ENCODE data around the gene BAZ2B. TPM values are rescaled to one million over a fixed set of nuclear protein-coding genes. Genes with fewer than 3 reads are reported as not detected.

BAZ2B gene
- total and polyA plus RNA-seq, 12 donors: 6.8 to 57.2 (median 44.9) TPM

- H3K4me1 ChIP-seq: peaks cover 0 to 30% (median 0%) of the 10 kb centered on the region in 9 donors
- no peak for DNase-seq
- no peak overlapping the region for H3K4me3 ChIP-seq
- H3K9me3 ChIP-seq: peaks cover 0 to 9% (median 0%) of the 10 kb centered on the region in 11 donors
- intact Hi-C loops (cut with DNase I): no loop called here
- no peak overlapping the region for H3K27ac ChIP-seq
- no peak for TF ChIP-seq CTCF (IDR thresholded peaks at IDR 0.05)
- H3K36me3 ChIP-seq: no peaks in the 10 kb centered on the region
- H3K27me3 ChIP-seq: no peaks in the 10 kb centered on the region
- ATAC-seq: no peak
- 93 to 95% methylated on average over 3 of the region's 3 CpGs for WGBS, 2 donors
Measured at GRCh38 chr2:159506202-159506601, 110.1 kb downstream of the BAZ2B start.

GRCh38 chr2:159505196-159505595, 111.2 kb downstream of the BAZ2B start:
- peaks cover 0 to 13% (median 0%) of the 10 kb centered on the region in 11 donors for H3K9me3 ChIP-seq
- WGBS, 2 donors: 100% methylated on average over 1 of the region's 1 CpG
- ATAC-seq (no peak), DNase-seq (no peak)
- H3K27me3 ChIP-seq: no peaks in the 10 kb centered on the region
- no peak overlapping the region for H3K27ac ChIP-seq
- H3K4me3 ChIP-seq: no peak overlapping the region
- H3K36me3 ChIP-seq: no peaks in the 10 kb centered on the region
- H3K4me1 ChIP-seq: peaks cover 0 to 25% (median 0%) of the 10 kb centered on the region in 9 donors
- TF ChIP-seq CTCF (IDR thresholded peaks at IDR 0.05): no peak
- intact Hi-C loops (cut with DNase I): no loop called here

- peaks cover 0 to 22% (median 0%) of the 10 kb centered on the region in 9 donors for H3K4me1 ChIP-seq
- H3K27ac ChIP-seq: no peak overlapping the region
- ATAC-seq: no peak
- peaks cover 0 to 23% (median 0%) of the 10 kb centered on the region in 11 donors for H3K9me3 ChIP-seq
- intact Hi-C loops (cut with DNase I): no loop called here
- no peaks in the 10 kb centered on the region for H3K27me3 ChIP-seq
- no peak overlapping the region for H3K4me3 ChIP-seq
- peaks cover 0 to 6% (median 0%) of the 10 kb centered on the region in 9 donors for H3K36me3 ChIP-seq
- 96 to 100% methylated on average over 1 of the region's 1 CpG for WGBS, 2 donors
- no peak for DNase-seq
- TF ChIP-seq CTCF (IDR thresholded peaks at IDR 0.05): no peak
Measured at GRCh38 chr2:159501743-159502142, 114.6 kb downstream of the BAZ2B start.

- intact Hi-C loops (cut with DNase I): no loop called here
- Histone ChIP-seq H3K36me3 (peaks cover 0 to 6% (median 0%) of the 10 kb centered on the region in 9 donors), H3K27ac (peak overlapping the region in 7 of 10 donors; percentile 8 to 80 (median 40)), H3K27me3 (no peaks in the 10 kb centered on the region), H3K4me3 (no peak overlapping the region), H3K9me3 (peaks cover 0 to 23% (median 0%) of the 10 kb centered on the region in 11 donors), H3K4me1 (peaks cover 0 to 17% (median 0%) of the 10 kb centered on the region in 9 donors)
- ATAC-seq (peak in 2 of 8 donors; percentile 13 to 19), DNase-seq (no peak)
- WGBS, 2 donors: 79 to 85% methylated on average over 2 of the region's 2 CpGs
- no peak for TF ChIP-seq CTCF (IDR thresholded peaks at IDR 0.05)
Measured at GRCh38 chr2:159497847-159498246, 118.5 kb downstream of the BAZ2B start.

All from heart right ventricle (tissue), 16 donors.